Measurements from ENCODE around the gene SACM1L. TPM values are rescaled to one million over a fixed set of nuclear protein-coding genes. Genes with fewer than 3 reads are reported as not detected.
"Not testable (repeated sequence)": the region's sequence is repeated elsewhere in the genome, so short reads cannot be mapped to it uniquely, and the experiment has no call there.

The SACM1L gene
- total RNA-seq, 2 donors from 2014 or later: 50.5 to 57.3 TPM

DNA sequence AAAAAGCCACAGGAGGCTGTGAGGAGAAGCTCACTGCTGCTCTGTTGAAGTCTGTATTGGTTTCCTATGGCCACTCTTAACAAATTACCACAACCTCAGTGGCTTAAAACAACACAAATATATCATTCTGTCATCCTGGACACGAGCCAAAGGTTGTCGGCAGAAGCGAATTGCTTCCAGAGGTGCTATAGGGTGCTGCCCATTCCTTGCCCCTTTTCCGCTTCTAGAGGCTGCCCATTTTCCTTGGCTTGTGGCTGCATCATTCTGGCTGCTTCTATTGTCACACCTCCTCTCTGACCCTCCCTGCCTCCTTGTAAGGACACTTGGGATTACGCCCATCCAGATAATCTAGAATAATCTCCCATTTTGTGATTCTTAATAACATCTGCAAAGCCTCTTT is 6.4 kb upstream of the SACM1L start:
- no peak overlapping the region for H3K27ac ChIP-seq

DNA sequence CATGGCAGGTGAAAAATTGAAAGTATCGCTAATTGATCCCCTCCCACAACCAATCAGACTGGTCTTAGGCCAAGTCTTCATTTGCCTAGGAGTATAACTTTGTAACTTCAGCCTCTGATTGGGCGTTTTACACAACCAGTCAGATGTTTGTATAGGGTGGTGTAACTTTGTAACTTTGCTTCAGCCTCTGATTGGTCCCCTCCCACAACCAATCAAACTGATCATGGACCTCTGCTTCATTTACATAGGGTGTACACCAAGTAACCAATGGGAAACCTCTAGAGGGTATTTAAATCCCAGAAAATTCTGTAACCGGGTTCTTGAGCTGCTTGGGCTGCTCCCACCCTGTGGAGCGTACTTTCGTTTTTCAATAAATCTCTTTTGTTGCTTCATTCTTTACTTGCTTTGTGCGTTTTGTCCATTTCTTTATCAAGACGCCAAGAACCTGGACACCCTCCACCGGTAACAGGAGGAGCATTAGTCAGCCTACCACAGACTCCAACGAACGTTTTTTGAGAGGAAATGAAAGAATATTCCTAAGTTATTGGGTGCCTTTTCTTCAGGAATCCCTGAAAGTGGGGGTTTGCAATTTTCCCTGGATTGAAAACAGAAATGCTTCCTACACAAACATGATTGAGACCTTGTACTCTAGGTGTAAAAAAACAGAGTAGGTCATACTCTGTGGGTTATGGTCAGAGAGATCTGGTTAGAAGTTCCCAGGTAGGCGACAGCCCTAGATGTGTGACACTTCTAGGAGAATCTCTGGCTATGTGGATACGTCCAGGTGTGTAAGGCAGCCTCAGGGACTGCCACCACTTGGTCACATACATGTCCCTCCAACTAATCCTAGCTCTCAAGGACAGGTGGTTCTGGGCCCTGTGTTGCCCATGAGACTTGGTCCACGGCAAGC is 5.5 kb upstream of the SACM1L start:
- TF ChIP-seq, protein P1, sequence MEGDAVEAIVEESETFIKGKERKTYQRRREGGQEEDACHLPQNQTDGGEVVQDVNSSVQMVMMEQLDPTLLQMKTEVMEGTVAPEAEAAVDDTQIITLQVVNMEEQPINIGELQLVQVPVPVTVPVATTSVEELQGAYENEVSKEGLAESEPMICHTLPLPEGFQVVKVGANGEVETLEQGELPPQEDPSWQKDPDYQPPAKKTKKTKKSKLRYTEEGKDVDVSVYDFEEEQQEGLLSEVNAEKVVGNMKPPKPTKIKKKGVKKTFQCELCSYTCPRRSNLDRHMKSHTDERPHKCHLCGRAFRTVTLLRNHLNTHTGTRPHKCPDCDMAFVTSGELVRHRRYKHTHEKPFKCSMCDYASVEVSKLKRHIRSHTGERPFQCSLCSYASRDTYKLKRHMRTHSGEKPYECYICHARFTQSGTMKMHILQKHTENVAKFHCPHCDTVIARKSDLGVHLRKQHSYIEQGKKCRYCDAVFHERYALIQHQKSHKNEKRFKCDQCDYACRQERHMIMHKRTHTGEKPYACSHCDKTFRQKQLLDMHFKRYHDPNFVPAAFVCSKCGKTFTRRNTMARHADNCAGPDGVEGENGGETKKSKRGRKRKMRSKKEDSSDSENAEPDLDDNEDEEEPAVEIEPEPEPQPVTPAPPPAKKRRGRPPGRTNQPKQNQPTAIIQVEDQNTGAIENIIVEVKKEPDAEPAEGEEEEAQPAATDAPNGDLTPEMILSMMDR (IDR thresholded peaks at IDR 0.05): no peak
- no peak for DNase-seq (ENCODE audit: low spot score)
- ATAC-seq (ENCODE audit: insufficient number of reproducible peaks, low FRiP score, low read depth): no peak

More for the DNA sequence above, 6.4 kb upstream of the SACM1L start:
- H3K4me1 ChIP-seq (ENCODE audit: control insufficient read depth in 1 of 2, low read depth in 2 of 2): no peaks in the 10 kb centered on the region
- ATAC-seq (ENCODE audit: insufficient number of reproducible peaks, low FRiP score, low read depth) (no peak), DNase-seq (ENCODE audit: low spot score) (no peak)
- no peaks in the 10 kb centered on the region for H3K27me3 ChIP-seq (replicated peaks; ENCODE audit: insufficient read depth)
- TF ChIP-seq, protein P1 (IDR thresholded peaks at IDR 0.05): no peak
- H3K9me3 ChIP-seq: no peaks in the 10 kb centered on the region
- H3K36me3 ChIP-seq: peaks cover 16% of the 10 kb centered on the region
- no peak overlapping the region for H3K4me3 ChIP-seq

DNA sequence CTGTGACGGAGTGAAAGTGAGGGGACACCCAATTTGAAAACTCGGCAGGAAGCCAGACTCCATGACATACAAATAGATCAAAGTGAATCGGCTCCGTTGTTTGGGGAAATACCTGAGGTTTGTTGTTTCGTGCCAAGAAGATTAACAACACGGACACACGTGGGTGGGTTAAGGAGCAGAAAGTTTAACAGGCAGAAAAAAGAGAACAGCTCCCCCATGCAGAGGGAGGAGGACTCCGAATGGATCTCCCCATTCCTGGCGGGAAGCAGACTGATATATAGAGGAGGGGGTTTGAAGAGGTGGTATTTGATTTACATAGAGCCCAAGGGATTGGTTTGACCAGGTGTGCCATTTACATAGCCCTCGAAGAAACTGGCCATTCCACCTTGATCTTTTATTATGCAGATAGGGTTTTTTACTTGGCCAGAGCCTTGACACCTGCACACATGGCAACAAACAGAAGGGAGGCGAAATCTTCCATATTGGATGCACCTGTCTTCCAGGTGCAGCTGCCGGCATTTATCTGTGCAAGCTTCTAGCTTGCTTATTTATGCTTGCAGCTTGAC is 4.8 kb upstream of the SACM1L start:
- no peaks in the 10 kb centered on the region for H3K9me3 ChIP-seq
- peaks cover 0 to 6% of the 10 kb centered on the region in 2 donors for H3K4me1 ChIP-seq (ENCODE audit: control insufficient read depth in 1 of 2, low read depth in 2 of 2)
- no peak overlapping the region for H3K27ac ChIP-seq
- H3K36me3 ChIP-seq: peaks cover 6% of the 10 kb centered on the region
- H3K4me3 ChIP-seq: no peak overlapping the region
- ATAC-seq (ENCODE audit: insufficient number of reproducible peaks, low FRiP score, low read depth) (no peak), DNase-seq (ENCODE audit: low spot score) (no peak)
- no peaks in the 10 kb centered on the region for H3K27me3 ChIP-seq (replicated peaks; ENCODE audit: insufficient read depth)
- TF ChIP-seq, protein P1 (IDR thresholded peaks at IDR 0.05): no peak

More for the DNA sequence above, 5.5 kb upstream of the SACM1L start:
- Histone ChIP-seq H3K4me1 (ENCODE audit: control insufficient read depth in 1 of 2, low read depth in 2 of 2) (peaks cover 0 to 6% of the 10 kb centered on the region in 2 donors), H3K27me3 (replicated peaks; ENCODE audit: insufficient read depth) (no peaks in the 10 kb centered on the region), H3K27ac (no peak overlapping the region), H3K4me3 (no peak overlapping the region), H3K36me3 (peaks cover 9% of the 10 kb centered on the region), H3K9me3 (no peaks in the 10 kb centered on the region)

DNA sequence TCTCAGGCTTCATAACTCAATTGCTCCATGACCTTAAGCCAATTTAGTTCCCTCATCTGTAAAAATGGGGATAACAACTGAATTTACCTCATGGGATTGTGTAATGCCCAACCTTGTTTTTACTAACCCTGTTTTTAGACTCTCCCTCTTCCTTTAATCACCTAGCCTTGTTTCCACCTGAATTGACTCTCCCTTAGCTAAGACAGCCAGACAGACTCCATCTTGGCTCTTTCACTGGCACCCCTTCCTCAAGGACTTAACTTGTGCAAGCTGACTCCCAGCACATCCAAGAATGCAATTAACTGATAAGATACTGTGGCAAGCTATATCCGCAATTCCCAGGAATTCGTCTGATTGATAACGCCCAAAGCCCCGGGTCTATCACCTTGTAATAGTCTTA is 3.5 kb upstream of the SACM1L start:
- H3K27me3 ChIP-seq (replicated peaks; ENCODE audit: insufficient read depth); H3K9me3 ChIP-seq; ATAC-seq (ENCODE audit: insufficient number of reproducible peaks, low FRiP score, low read depth); H3K27ac ChIP-seq; DNase-seq (ENCODE audit: low spot score); H3K4me3 ChIP-seq; H3K36me3 ChIP-seq: not testable (repeated sequence)
- H3K4me1 ChIP-seq (ENCODE audit: control insufficient read depth in 1 of 2, low read depth in 2 of 2): peaks cover 4 to 13% of the 10 kb centered on the region in 2 donors

DNA sequence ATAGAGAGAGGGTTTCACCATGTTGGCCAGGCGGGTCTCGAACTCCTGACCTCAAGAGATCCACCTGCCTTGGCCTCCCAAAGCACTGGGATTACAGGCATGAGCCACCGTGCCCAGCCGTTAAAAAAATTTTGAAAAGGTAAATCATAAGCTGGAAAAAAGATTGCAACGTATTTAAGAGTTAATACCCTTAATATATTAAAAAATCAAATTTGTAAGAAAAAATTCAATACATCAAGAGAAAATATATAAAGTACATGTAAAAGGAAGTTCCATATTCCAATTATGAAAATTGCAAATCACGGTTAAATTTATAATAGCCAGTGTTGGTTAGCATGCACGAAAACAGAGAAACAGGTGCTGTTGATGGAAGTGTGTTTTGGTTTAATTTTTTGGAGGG is 2.3 kb upstream of the SACM1L start:
- Histone ChIP-seq H3K27ac (no peak overlapping the region), H3K4me1 (ENCODE audit: control insufficient read depth in 1 of 2, low read depth in 2 of 2) (peaks cover 15 to 24% of the 10 kb centered on the region in 2 donors), H3K4me3 (no peak overlapping the region), H3K9me3 (no peaks in the 10 kb centered on the region), H3K27me3 (replicated peaks; ENCODE audit: insufficient read depth) (no peaks in the 10 kb centered on the region), H3K36me3 (no peaks in the 10 kb centered on the region)
- ATAC-seq (ENCODE audit: insufficient number of reproducible peaks, low FRiP score, low read depth) (no peak), DNase-seq (ENCODE audit: low spot score) (no peak)
- TF ChIP-seq, protein P1 (IDR thresholded peaks at IDR 0.05): no peak
